Left forelimb (tissue), 1 donor: ENCODE data around the gene ARPP19.
"Not testable (repeated sequence)": the region's sequence is repeated elsewhere in the genome, so short reads cannot be mapped to it uniquely, and the experiment has no call there.

Experiments
- DNase-seq: peaks from one replicate; pipeline ENCODE4 v3.0.0-alpha.2; 2018; ENCODE audit warnings: low spot score

ARPP19 gene

GRCh38 chr15:52512869-52513268 lies 56.0 kb downstream of the ARPP19 start:
- DNase-seq: not testable (repeated sequence)

GRCh38 chr15:52511084-52511483 lies 57.7 kb downstream of the ARPP19 start:
- DNase-seq: no peak

- no peak for DNase-seq
These were observed 59.2 kb downstream of the ARPP19 start for GRCh38 chr15:52509500-52510245.

- no peak for DNase-seq
These were observed 62.3 kb downstream of the ARPP19 start for GRCh38 chr15:52506549-52506948.

GRCh38 chr15:52505151-52505550 lies 63.7 kb downstream of the ARPP19 start:
- no peak for DNase-seq

- DNase-seq: no peak
These were observed 64.9 kb downstream of the ARPP19 start for GRCh38 chr15:52503788-52504496.

GRCh38 chr15:52502608-52503007 lies 66.2 kb downstream of the ARPP19 start:
- no peak for DNase-seq

- DNase-seq: no peak
These were observed 69.3 kb downstream of the ARPP19 start for GRCh38 chr15:52499506-52499905.

GRCh38 chr15:52498706-52499105 lies 70.1 kb downstream of the ARPP19 start:
- DNase-seq: no peak
